OCI-LY1 (cell line): ENCODE results near the gene SCN4B.

Experiments
- H2AFZ ChIP-seq: fragments of 200-600 bp; sonication (generic), shearing (Covaris generic); 2 replicates; pipeline ENCODE4 v1.6.0; 2014; ENCODE audit warnings: antibody characterized with exemption, mild to moderate bottlenecking, low read length
- H3F3A ChIP-seq: fragments of 200-600 bp; sonication (generic), shearing (Covaris generic); 2 replicates; pipeline ENCODE4 v1.6.0; 2014; ENCODE audit warnings: mild to moderate bottlenecking, antibody characterized with exemption, low read length, moderate library complexity; ENCODE audit not compliant: insufficient read depth
- H3K27ac ChIP-seq: fragments of 200-600 bp; sonication (generic); 2 replicates; pipeline ENCODE4 v1.5.1; 2014; ENCODE audit warnings: low read length, mixed run types, mild to moderate bottlenecking, low read depth; ENCODE audit not compliant: poor library complexity, severe bottlenecking
- H3K27me3 ChIP-seq: fragments of 200-600 bp; sonication (generic); 2 replicates; pipeline ENCODE4 v1.6.0; 2014; ENCODE audit warnings: antibody characterized with exemption, mild to moderate bottlenecking, low read length, moderate library complexity; ENCODE audit not compliant: insufficient read depth
- H3K36me3 ChIP-seq: fragments of 200-600 bp; sonication (generic); 2 replicates; pipeline ENCODE4 v1.6.1; 2014; ENCODE audit warnings: mild to moderate bottlenecking, antibody characterized with exemption, low read length, moderate library complexity, mixed read lengths; ENCODE audit not compliant: insufficient read depth
- H3K4me1 ChIP-seq: fragments of 200-600 bp; sonication (generic); 2 replicates; pipeline ENCODE4 v1.5.1; 2014; ENCODE audit warnings: mild to moderate bottlenecking, low read length, moderate library complexity; ENCODE audit not compliant: insufficient read depth, severe bottlenecking
- H3K4me2 ChIP-seq: fragments of 200-600 bp; sonication (generic), shearing (Covaris generic); 2 replicates; pipeline ENCODE4 v1.6.1; 2014; ENCODE audit warnings: low read length
- H3K4me3 ChIP-seq: fragments of 200-600 bp; sonication (generic); 2 replicates; pipeline ENCODE4 v1.5.1; 2014; ENCODE audit warnings: low read length, low read depth, mild to moderate bottlenecking, mixed read lengths; ENCODE audit not compliant: poor library complexity, severe bottlenecking
- H3K79me2 ChIP-seq: fragments of 200-600 bp; shearing (Covaris generic); 2 replicates; pipeline ENCODE4 v1.6.1; 2016; ENCODE audit warnings: mixed run types, low read length, mixed read lengths; ENCODE audit not compliant: insufficient read depth
- H3K9ac ChIP-seq: fragments of 200-600 bp; sonication (generic), shearing (Covaris generic); 2 replicates; pipeline ENCODE4 v1.6.1; 2014; ENCODE audit warnings: mild to moderate bottlenecking, low read length, mixed read lengths
- H3K9me2 ChIP-seq: fragments of 200-600 bp; sonication (generic), shearing (Covaris generic); 2 replicates; pipeline ENCODE4 v1.6.1; 2014; ENCODE audit warnings: low read depth, mild to moderate bottlenecking, low read length, mixed read lengths
- H3K9me3 ChIP-seq: fragments of 200-600 bp; shearing (Covaris generic); 2 replicates; pipeline ENCODE4 v1.6.1; 2014; ENCODE audit warnings: low read length, mixed read lengths
- H4K20me1 ChIP-seq: fragments of 200-600 bp; sonication (generic), shearing (Covaris generic); 2 replicates; pipeline ENCODE4 v1.6.0; 2016; ENCODE audit warnings: mild to moderate bottlenecking, low read length; ENCODE audit not compliant: insufficient read depth
- CTCF ChIP-seq: fragments of 200-600 bp; sonication (generic), shearing (Covaris generic); IDR thresholded peaks from 2 replicates; pipeline ENCODE4 v1.5.1; 2017; ENCODE audit warnings: mild to moderate bottlenecking, antibody characterized with exemption, low read length, moderate library complexity, mixed read lengths
- EZH2 ChIP-seq: fragments of 200-600 bp; sonication (generic), shearing (Covaris generic); IDR thresholded peaks from 2 replicates; pipeline ENCODE4 v1.8.0; 2017; ENCODE audit warnings: borderline replicate concordance, mixed run types, mild to moderate bottlenecking, antibody characterized with exemption, low read length, moderate library complexity, mixed read lengths

Gene SCN4B

GRCh38 chr11:118142081-118142480 lies 10.5 kb downstream of the SCN4B start:
- Histone ChIP-seq H3F3A (no peaks in the 10 kb centered on the region), H3K4me1 (peaks cover 4% of the 10 kb centered on the region), H3K36me3 (no peaks in the 10 kb centered on the region), H3K9ac (no peak overlapping the region), H3K9me2 (no peaks in the 10 kb centered on the region), H3K9me3 (no peaks in the 10 kb centered on the region), H2AFZ (no peak overlapping the region), H3K79me2 (no peaks in the 10 kb centered on the region), H3K4me2 (no peak overlapping the region), H4K20me1 (no peaks in the 10 kb centered on the region), H3K4me3 (no peak overlapping the region), H3K27me3 (no peaks in the 10 kb centered on the region), H3K27ac (no peak overlapping the region)
- no peak for TF ChIP-seq EZH2
- no peak for TF ChIP-seq CTCF

GRCh38 chr11:118139578-118139977 lies 13.0 kb downstream of the SCN4B start:
- H3K9me3 ChIP-seq: no peaks in the 10 kb centered on the region
- H4K20me1 ChIP-seq: no peaks in the 10 kb centered on the region
- no peaks in the 10 kb centered on the region for H3K9me2 ChIP-seq
- TF ChIP-seq EZH2 (no peak), CTCF (no peak)
- H3K4me1 ChIP-seq: no peaks in the 10 kb centered on the region
- H3K27me3 ChIP-seq: no peaks in the 10 kb centered on the region
- no peaks in the 10 kb centered on the region for H3K79me2 ChIP-seq
- no peak overlapping the region for H3K4me3 ChIP-seq
- no peaks in the 10 kb centered on the region for H3F3A ChIP-seq
- H2AFZ ChIP-seq: no peak overlapping the region
- H3K27ac ChIP-seq: no peak overlapping the region
- no peaks in the 10 kb centered on the region for H3K36me3 ChIP-seq
- no peak overlapping the region for H3K9ac ChIP-seq
- H3K4me2 ChIP-seq: no peak overlapping the region

DNA sequence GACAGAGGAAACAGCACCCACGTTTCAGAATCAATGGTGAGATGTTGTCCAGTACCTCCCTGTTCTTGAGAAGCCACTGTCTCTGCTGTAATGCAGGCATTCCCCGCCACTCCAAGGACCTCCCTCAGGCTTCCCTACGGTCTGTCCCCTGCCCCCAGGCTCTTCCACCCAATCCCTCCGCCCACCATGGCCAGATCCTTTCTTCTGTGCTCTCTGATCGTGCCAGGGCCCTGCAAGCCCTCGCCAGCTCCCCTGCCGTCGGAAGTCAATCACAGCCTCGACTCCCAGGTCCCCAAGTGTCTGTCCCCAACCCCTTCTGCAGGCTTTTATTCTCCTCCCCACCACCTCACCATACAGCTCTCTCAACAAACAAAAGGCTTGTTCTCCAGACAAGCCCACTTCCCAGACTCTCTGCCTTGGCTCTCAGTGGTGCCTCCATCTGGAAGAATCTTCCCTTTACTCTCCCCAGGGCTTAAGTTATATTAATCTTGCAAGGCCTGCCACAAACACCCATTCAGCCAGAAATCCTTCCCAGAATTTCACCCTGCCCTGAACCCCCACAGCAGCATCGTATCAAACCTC lies 13.7 kb downstream of the SCN4B start:
- no peaks in the 10 kb centered on the region for H3K9me2 ChIP-seq
- no peak overlapping the region for H3K27ac ChIP-seq
- no peaks in the 10 kb centered on the region for H3K36me3 ChIP-seq
- TF ChIP-seq EZH2 (no peak), CTCF (no peak)
- H4K20me1 ChIP-seq: no peaks in the 10 kb centered on the region
- no peak overlapping the region for H2AFZ ChIP-seq
- H3K9me3 ChIP-seq: no peaks in the 10 kb centered on the region
- H3K79me2 ChIP-seq: no peaks in the 10 kb centered on the region
- H3K9ac ChIP-seq: no peak overlapping the region
- no peak overlapping the region for H3K4me2 ChIP-seq
- H3K4me3 ChIP-seq: no peak overlapping the region
- H3F3A ChIP-seq: no peaks in the 10 kb centered on the region
- H3K4me1 ChIP-seq: no peaks in the 10 kb centered on the region
- no peaks in the 10 kb centered on the region for H3K27me3 ChIP-seq
